ENCODE results near the gene PPP1R7. TPM values are rescaled to one million over a fixed set of nuclear protein-coding genes. Genes with fewer than 3 reads are reported as not detected.
A peak's percentile ranks its signal among the peaks of the same experiment; 100 is the strongest.

PPP1R7 gene
- total and polyA plus RNA-seq, 4 donors, result 18.0 to 45.8 (median 29.0) TPM

DNA sequence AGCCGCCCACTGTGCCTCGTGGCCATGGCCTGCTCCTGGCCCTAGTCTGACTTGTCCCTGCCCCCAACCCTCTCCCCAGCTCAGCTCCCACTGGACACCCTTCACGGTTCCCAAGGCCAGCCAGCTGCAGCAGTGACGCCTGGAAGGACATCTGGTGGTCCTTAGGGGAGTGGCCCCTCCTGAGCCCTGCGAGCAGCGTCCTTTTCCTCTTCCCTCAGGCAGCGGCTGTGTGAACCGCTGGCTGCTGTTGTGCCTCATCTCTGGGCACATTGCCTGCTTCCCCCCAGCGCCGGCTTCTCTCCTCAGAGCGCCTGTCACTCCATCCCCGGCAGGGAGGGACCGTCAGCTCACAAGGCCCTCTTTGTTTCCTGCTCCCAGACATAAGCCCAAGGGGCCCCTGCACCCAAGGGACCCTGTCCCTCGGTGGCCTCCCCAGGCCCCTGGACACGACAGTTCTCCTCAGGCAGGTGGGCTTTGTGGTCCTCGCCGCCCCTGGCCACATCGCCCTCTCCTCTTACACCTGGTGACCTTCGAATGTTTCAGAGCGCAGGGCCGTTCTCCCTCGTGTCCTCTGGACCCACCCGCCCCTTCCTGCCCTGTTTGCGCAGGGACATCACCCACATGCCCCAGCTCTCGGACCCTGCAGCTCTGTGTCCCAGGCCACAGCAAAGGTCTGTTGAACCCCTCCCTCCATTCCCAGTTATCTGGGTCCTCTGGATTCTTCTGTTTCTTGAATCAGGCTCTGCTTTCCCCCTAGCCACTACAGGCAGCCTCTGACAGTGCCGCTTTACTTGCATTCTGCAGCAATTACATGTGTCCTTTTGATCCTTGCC is 74.0 kb downstream of the PPP1R7 start:
- H3K9ac ChIP-seq (ENCODE audit: low read depth in 1 of 2, low read length in 2 of 2), result no peak overlapping the region
- H3K27ac ChIP-seq (ENCODE audit: low read depth in 1 of 2, low read length in 2 of 2), result no peak overlapping the region

DNA sequence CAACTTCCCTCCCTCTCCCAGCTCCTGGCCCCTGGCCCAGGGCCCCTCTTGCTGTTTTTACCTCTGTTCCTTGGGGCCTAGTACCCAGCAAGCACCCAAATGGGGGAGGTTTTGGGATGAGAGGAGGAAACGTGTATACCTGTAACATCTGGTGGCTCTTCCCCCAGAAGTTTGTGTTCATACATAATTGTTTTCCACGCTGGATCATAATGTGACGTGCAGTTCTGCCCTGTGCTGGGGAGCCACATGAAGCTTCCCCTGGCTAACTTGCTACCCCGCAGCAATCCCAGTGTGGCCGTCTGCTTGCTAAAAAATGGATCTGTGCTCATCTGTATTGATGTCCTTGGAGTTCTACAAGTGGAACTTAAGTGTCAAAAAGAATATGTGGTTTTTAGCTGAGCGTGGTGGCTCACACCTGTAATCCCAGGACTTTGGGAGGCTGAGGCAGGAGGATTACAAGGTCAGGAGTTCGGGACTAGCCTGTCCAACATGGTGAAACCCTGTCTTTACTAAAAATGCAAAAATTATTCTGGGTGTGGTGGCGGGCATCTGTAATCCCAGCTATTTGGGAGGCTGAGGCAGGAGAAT is 74.7 kb downstream of the PPP1R7 start:
- Histone ChIP-seq H3K36me3 (ENCODE audit: control insufficient read depth in 4 of 4, insufficient read depth in 3 of 4, low read depth in 1 of 4, low read length in 3 of 4) (peaks cover 18 to 40% (median 26%) of the 10 kb centered on the region in 4 donors), H3K27me3 (ENCODE audit: control insufficient read depth in 4 of 4, insufficient read depth in 4 of 4, low read length in 3 of 4) (no peaks in the 10 kb centered on the region), H3K4me1 (ENCODE audit: control insufficient read depth in 4 of 4, insufficient read depth in 4 of 4, low read length in 3 of 4) (peaks cover 0 to 11% (median 5%) of the 10 kb centered on the region in 4 donors), H3K4me3 (ENCODE audit: low read depth in 1 of 3, low read length in 3 of 3) (no peak overlapping the region), H3K9me3 (ENCODE audit: control insufficient read depth in 4 of 4, low read length in 3 of 4) (no peaks in the 10 kb centered on the region), H3K27ac (ENCODE audit: low read depth in 1 of 2, low read length in 2 of 2) (no peak overlapping the region), H3K9ac (ENCODE audit: low read depth in 1 of 2, low read length in 2 of 2) (no peak overlapping the region)
- DNase-seq (ENCODE audit: low spot score), result no peak
- TF ChIP-seq NR2F2 (IDR thresholded peaks at IDR 0.05) (no peak), GABPA (IDR thresholded peaks at IDR 0.05 in 1 of 2, conservative IDR thresholded peaks at IDR 0.05 in 1 of 2) (no peak), JUND (IDR thresholded peaks at IDR 0.05) (no peak), YY1 (IDR thresholded peaks at IDR 0.05) (no peak), RXRA (IDR thresholded peaks at IDR 0.05) (no peak), SP1 (IDR thresholded peaks at IDR 0.05) (no peak), EGR1 (IDR thresholded peaks at IDR 0.05; ENCODE audit: low read depth in 2 of 2) (no peak), TAF1 (conservative IDR thresholded peaks at IDR 0.05) (no peak), FOXA2 (IDR thresholded peaks at IDR 0.05) (no peak), RAD21 (IDR thresholded peaks at IDR 0.05) (no peak), HNF4A (conservative IDR thresholded peaks at IDR 0.05) (no peak), HNF4G (IDR thresholded peaks at IDR 0.05) (no peak), FOXA1 (IDR thresholded peaks at IDR 0.05) (no peak)
- TF ChIP-seq, protein P1, sequence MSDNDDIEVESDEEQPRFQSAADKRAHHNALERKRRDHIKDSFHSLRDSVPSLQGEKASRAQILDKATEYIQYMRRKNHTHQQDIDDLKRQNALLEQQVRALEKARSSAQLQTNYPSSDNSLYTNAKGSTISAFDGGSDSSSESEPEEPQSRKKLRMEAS (IDR thresholded peaks at IDR 0.05), result no peak
- TF ChIP-seq, protein P2, sequence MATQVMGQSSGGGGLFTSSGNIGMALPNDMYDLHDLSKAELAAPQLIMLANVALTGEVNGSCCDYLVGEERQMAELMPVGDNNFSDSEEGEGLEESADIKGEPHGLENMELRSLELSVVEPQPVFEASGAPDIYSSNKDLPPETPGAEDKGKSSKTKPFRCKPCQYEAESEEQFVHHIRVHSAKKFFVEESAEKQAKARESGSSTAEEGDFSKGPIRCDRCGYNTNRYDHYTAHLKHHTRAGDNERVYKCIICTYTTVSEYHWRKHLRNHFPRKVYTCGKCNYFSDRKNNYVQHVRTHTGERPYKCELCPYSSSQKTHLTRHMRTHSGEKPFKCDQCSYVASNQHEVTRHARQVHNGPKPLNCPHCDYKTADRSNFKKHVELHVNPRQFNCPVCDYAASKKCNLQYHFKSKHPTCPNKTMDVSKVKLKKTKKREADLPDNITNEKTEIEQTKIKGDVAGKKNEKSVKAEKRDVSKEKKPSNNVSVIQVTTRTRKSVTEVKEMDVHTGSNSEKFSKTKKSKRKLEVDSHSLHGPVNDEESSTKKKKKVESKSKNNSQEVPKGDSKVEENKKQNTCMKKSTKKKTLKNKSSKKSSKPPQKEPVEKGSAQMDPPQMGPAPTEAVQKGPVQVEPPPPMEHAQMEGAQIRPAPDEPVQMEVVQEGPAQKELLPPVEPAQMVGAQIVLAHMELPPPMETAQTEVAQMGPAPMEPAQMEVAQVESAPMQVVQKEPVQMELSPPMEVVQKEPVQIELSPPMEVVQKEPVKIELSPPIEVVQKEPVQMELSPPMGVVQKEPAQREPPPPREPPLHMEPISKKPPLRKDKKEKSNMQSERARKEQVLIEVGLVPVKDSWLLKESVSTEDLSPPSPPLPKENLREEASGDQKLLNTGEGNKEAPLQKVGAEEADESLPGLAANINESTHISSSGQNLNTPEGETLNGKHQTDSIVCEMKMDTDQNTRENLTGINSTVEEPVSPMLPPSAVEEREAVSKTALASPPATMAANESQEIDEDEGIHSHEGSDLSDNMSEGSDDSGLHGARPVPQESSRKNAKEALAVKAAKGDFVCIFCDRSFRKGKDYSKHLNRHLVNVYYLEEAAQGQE (IDR thresholded peaks at IDR 0.05), result no peak
- TF ChIP-seq, protein P3, sequence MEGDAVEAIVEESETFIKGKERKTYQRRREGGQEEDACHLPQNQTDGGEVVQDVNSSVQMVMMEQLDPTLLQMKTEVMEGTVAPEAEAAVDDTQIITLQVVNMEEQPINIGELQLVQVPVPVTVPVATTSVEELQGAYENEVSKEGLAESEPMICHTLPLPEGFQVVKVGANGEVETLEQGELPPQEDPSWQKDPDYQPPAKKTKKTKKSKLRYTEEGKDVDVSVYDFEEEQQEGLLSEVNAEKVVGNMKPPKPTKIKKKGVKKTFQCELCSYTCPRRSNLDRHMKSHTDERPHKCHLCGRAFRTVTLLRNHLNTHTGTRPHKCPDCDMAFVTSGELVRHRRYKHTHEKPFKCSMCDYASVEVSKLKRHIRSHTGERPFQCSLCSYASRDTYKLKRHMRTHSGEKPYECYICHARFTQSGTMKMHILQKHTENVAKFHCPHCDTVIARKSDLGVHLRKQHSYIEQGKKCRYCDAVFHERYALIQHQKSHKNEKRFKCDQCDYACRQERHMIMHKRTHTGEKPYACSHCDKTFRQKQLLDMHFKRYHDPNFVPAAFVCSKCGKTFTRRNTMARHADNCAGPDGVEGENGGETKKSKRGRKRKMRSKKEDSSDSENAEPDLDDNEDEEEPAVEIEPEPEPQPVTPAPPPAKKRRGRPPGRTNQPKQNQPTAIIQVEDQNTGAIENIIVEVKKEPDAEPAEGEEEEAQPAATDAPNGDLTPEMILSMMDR (IDR thresholded peaks at IDR 0.05; ENCODE audit: low read depth, low read length, missing input control), result no peak
- TF ChIP-seq, protein P4, sequence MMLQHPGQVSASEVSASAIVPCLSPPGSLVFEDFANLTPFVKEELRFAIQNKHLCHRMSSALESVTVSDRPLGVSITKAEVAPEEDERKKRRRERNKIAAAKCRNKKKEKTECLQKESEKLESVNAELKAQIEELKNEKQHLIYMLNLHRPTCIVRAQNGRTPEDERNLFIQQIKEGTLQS (IDR thresholded peaks at IDR 0.05), result no peak
- TF ChIP-seq, protein P5, sequence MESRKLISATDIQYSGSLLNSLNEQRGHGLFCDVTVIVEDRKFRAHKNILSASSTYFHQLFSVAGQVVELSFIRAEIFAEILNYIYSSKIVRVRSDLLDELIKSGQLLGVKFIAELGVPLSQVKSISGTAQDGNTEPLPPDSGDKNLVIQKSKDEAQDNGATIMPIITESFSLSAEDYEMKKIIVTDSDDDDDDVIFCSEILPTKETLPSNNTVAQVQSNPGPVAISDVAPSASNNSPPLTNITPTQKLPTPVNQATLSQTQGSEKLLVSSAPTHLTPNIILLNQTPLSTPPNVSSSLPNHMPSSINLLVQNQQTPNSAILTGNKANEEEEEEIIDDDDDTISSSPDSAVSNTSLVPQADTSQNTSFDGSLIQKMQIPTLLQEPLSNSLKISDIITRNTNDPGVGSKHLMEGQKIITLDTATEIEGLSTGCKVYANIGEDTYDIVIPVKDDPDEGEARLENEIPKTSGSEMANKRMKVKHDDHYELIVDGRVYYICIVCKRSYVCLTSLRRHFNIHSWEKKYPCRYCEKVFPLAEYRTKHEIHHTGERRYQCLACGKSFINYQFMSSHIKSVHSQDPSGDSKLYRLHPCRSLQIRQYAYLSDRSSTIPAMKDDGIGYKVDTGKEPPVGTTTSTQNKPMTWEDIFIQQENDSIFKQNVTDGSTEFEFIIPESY (IDR thresholded peaks at IDR 0.05), result no peak
- 85% methylated on average over 8 of the region's 8 CpGs for WGBS

More for the DNA sequence above, 74.0 kb downstream of the PPP1R7 start:
- no peak for DNase-seq (ENCODE audit: low spot score)
- 39% methylated on average over 26 of the region's 26 CpGs for WGBS
- TF ChIP-seq, protein P4 (IDR thresholded peaks at IDR 0.05), result no peak
- TF ChIP-seq HNF4A (conservative IDR thresholded peaks at IDR 0.05), result peak in 1 of 2 donors; percentile 16
- no peaks in the 10 kb centered on the region for H3K9me3 ChIP-seq (ENCODE audit: control insufficient read depth in 4 of 4, low read length in 3 of 4)
- H3K4me1 ChIP-seq (ENCODE audit: control insufficient read depth in 4 of 4, insufficient read depth in 4 of 4, low read length in 3 of 4), result peaks cover 0 to 11% (median 5%) of the 10 kb centered on the region in 4 donors
- no peaks in the 10 kb centered on the region for H3K27me3 ChIP-seq (ENCODE audit: control insufficient read depth in 4 of 4, insufficient read depth in 4 of 4, low read length in 3 of 4)
- peaks cover 13 to 33% (median 23%) of the 10 kb centered on the region in 4 donors for H3K36me3 ChIP-seq (ENCODE audit: control insufficient read depth in 4 of 4, insufficient read depth in 3 of 4, low read depth in 1 of 4, low read length in 3 of 4)
- H3K4me3 ChIP-seq (ENCODE audit: low read depth in 1 of 3, low read length in 3 of 3), result no peak overlapping the region

Data from liver (tissue), 9 donors.